BJ (cell line): ENCODE data around the gene FANCC. TPM values are rescaled to one million over a fixed set of nuclear protein-coding genes. Genes with fewer than 3 reads are reported as not detected.

Experiments
- CTCF ChIA-PET: fragments of 350-600 bp; formaldehyde crosslinking; extraction: SDS; loops from one replicate; lab custom pipeline; 2021; ENCODE audit warnings: antibody characterized with exemption, inconsistent platforms; lab: Yijun Ruan, JAX
- POLR2A ChIA-PET: fragments of 300-600 bp; sonication (Branson Sonifier 250); formaldehyde crosslinking; extraction: SDS; loops from one replicate; lab custom pipeline; 2021; ENCODE audit warnings: antibody characterized with exemption; lab: Charles Lee
- DNase-seq: peaks from one replicate; pipeline ENCODE4 v3.0.0-alpha.2; 2011; ENCODE audit warnings: low read depth
- H3K27me3 ChIP-seq: 2 replicates; pipeline ENCODE4 v1.6.0; 2011; ENCODE audit warnings: low read length; ENCODE audit not compliant: control insufficient read depth, insufficient read depth
- H3K36me3 ChIP-seq: 2 replicates; pipeline ENCODE4 v1.5.1; 2011; ENCODE audit warnings: low read length; ENCODE audit not compliant: control insufficient read depth, insufficient read depth
- H3K4me3 ChIP-seq: 2 replicates; pipeline ENCODE4 v1.5.1; 2011; ENCODE audit warnings: low read depth, mild to moderate bottlenecking, control low read depth, low read length
- polyA plus RNA-seq: library from polyadenylated mRNA; depleted of rRNA; stranded (reverse); fragments of >200 nt; gene quantifications from 2 replicates; pipeline ENCODE4 v1.2.3, GENCODE V29; 2011
- TF ChIP-seq, protein P1 (sequence below): IDR thresholded peaks from 2 replicates; pipeline ENCODE4 v1.5.1; 2011; ENCODE audit warnings: low read depth, mild to moderate bottlenecking, control low read depth, inconsistent platforms, low read length, moderate library complexity; ENCODE audit not compliant: insufficient read depth

Gene FANCC
- polyA plus RNA-seq, 1 experiment: 6.1 TPM

DNA sequence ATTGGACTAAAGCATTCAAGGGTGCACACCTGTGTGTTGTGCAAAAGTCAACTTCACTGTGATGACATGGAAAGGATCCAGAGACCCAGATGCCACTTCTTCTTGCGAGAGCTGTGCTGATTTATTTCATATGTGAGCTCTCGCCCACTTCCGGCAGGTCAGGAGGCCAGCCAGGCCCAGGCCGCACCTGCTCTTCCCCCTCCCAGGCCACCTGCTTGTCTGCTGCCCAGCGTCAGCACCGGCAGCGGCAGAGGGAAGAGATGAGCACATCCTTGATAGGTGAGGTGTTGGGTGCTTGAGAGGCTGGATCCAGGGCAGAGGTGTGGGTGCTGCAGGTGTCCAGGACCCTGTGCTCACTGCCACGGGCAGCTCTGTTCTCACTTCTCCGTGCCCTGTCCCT is 242.9 kb downstream of the FANCC start:
- DNase-seq: no peak
- POLR2A ChIA-PET: no interaction called here
- no peak overlapping the region for H3K4me3 ChIP-seq
- CTCF ChIA-PET: no interaction called here
- H3K36me3 ChIP-seq: peaks cover 33% of the 10 kb centered on the region
- TF ChIP-seq, protein P1, sequence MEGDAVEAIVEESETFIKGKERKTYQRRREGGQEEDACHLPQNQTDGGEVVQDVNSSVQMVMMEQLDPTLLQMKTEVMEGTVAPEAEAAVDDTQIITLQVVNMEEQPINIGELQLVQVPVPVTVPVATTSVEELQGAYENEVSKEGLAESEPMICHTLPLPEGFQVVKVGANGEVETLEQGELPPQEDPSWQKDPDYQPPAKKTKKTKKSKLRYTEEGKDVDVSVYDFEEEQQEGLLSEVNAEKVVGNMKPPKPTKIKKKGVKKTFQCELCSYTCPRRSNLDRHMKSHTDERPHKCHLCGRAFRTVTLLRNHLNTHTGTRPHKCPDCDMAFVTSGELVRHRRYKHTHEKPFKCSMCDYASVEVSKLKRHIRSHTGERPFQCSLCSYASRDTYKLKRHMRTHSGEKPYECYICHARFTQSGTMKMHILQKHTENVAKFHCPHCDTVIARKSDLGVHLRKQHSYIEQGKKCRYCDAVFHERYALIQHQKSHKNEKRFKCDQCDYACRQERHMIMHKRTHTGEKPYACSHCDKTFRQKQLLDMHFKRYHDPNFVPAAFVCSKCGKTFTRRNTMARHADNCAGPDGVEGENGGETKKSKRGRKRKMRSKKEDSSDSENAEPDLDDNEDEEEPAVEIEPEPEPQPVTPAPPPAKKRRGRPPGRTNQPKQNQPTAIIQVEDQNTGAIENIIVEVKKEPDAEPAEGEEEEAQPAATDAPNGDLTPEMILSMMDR: no peak
- no peaks in the 10 kb centered on the region for H3K27me3 ChIP-seq

DNA sequence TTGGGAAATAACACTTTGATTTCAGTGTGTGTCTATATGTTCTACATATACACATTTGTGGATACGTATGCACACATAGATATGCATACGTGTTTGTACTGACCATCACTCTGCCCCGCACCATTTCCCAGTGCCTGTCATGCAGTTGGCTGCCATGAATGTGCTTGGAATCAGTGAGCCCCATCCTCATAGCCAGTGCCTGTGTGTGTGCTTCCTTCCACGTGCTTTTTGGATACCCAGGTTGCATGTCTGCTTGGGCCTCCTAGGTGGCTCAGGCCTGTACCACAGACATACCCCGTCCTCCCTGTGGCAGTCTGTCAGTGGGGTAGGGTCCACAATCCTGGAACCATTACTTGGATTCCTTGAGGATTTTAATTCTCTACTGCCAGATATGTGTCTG is 243.6 kb downstream of the FANCC start:
- CTCF ChIA-PET: no interaction called here
- no peak for DNase-seq

DNA sequence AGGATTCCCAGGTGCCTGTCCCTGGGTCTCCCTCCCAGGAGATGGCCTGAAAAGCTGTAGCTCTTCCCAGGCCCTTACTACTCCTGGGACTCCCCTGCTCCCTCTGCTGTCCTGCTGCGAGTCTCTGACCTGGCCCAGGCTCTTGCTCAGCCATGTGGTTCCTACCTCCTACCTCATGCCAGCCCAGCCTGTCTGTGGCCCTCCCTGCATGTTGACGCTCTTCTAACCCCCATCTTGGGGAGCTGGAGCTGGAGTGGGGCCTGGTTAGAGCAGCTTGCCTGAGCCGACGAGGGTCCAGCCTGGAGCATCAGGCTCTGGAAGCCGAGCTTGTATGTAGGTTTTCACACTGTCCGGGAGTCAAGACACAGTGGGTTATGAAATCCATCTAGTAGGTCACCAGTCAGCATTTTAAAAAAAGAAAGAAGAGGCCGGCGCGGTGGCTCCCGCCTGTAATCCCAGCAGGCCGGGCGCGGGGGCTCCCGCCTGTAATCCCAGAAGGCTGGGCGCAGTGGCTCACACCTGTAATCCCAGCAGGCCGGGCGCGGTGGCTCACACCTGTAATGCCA is 244.4 kb downstream of the FANCC start:
- Histone ChIP-seq H3K36me3 (peaks cover 32% of the 10 kb centered on the region), H3K27me3 (no peaks in the 10 kb centered on the region), H3K4me3 (no peak overlapping the region)
- no peak for DNase-seq
- TF ChIP-seq, protein P1: peak; percentile 42
- CTCF ChIA-PET: interaction anchor here (0.6 to 1.1 kb wide), 2 partner anchors 26 to 416 kb away, joined by 3 read pairs; no protein-coding TSS in a partner anchor
- POLR2A ChIA-PET: no interaction called here

More for the DNA sequence above, 243.6 kb downstream of the FANCC start:
- no peak overlapping the region for H3K4me3 ChIP-seq
- H3K27me3 ChIP-seq: no peaks in the 10 kb centered on the region
- POLR2A ChIA-PET: no interaction called here
- TF ChIP-seq, protein P1: no peak
- peaks cover 35% of the 10 kb centered on the region for H3K36me3 ChIP-seq

DNA sequence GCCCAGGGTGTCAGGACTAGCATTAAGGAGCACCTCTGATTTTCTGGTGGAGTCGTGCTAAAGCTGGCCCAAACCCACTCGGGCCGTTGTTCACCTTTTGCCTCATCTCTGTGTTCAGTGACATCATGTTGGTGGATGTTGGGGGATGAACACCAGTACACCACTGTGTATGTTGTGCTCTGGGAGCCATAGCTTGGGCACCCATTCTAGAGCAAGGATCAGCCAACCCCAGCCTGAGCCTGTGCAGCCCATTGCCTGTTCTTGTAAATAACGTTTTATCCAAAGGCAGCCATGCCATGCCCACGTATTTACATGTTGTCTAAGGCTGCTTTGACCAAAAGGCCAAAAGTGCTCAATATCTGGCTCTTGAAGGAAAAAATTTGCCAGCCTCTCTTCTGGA is 245.6 kb downstream of the FANCC start:
- TF ChIP-seq, protein P1: no peak
- ChIA-PET CTCF (interaction anchor here (1.1 to 1.5 kb wide), 2 partner anchors 27 to 391 kb away, joined by 3 to 5 read pairs; no protein-coding TSS in a partner anchor), POLR2A (no interaction called here)
- Histone ChIP-seq H3K27me3 (no peaks in the 10 kb centered on the region), H3K36me3 (peaks cover 31% of the 10 kb centered on the region), H3K4me3 (no peak overlapping the region)
- no peak for DNase-seq

DNA sequence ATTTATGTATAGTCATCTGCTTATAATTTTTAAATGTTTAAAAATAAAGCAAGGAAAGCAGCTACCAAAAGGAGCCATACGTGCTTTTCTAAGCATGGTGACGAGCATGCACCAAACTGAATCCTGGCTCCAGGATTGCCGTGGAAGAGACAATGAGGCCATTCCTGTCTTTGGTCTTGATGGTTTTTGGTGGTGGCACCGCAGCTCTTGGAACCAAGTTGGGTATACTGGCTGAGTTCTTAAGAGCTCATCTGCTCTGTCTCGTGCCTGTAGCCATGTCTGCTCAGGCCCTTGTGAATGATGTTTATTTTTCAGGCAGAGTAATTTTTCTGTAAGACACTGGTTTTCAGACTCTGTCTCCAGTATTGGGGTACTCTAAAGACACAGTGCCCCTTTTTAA is 246.1 kb downstream of the FANCC start:
- TF ChIP-seq, protein P1: no peak
- Histone ChIP-seq H3K4me3 (no peak overlapping the region), H3K27me3 (no peaks in the 10 kb centered on the region), H3K36me3 (peaks cover 33% of the 10 kb centered on the region)
- ChIA-PET POLR2A (no interaction called here), CTCF (interaction anchor here (1.5 kb wide), 1 partner anchor 390 kb away, joined by 5 read pairs; no protein-coding TSS in a partner anchor)
- DNase-seq: no peak
